ENCODE data around the gene ZNF107. TPM values are rescaled to one million over a fixed set of nuclear protein-coding genes. Genes with fewer than 3 reads are reported as not detected.
"Not testable (repeated sequence)": the region's sequence is repeated elsewhere in the genome, so short reads cannot be mapped to it uniquely, and the experiment has no call there.

Gene ZNF107
- total RNA-seq, 4 donors from 2014 or later, result 3.6 to 61.9 (median 7.8) TPM

DNA sequence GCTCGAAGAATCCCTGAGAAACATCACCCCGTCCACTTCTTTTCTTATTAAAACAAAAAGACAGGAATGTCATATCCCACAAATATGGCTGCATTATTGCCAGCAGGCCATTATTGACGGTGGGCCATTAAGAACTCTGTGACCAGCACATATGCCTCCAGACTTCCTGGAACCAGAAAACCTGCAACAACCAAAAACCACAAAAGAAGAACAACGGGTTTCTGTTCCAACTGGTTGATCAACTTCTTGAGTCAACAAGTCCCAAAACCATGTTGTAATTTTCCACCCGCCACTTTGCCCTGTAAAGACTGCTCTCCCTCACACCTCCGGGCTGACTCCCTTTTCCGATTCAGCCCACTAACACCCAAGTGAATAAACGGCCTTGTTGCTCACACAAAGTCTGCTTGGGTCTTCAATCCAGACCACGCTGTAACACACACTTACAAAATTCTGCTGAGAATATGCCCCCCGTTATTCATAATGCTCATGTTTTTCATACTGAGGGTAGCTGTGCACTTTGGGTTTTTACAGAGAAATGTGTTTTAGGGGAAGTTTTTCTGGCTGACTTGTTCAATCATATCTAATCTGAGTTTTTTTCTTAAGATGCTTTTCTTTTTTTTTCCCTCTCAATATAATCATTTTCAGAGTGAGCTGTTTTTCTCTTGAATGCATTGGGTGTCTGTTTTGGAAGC is 20.7 kb downstream of the ZNF107 start:
- TF ChIP-seq CTCF (IDR thresholded peaks at IDR 0.05) (no peak), POLR2A (IDR thresholded peaks at IDR 0.05) (no peak)
- Histone ChIP-seq H3K4me1 (no peaks in the 10 kb centered on the region), H3K9me3 (peaks cover 0 to 4% (median 0%) of the 10 kb centered on the region in 4 donors), H3K27me3 (no peaks in the 10 kb centered on the region), H3K4me3 (no peak overlapping the region), H3K27ac (peak overlapping the region in 2 of 4 donors; percentile 34 to 60), H3K36me3 (peaks cover 0 to 36% (median 0%) of the 10 kb centered on the region in 3 donors)
- DNase-seq, result peak in 2 of 3 donors; percentile 59 to 79

- Histone ChIP-seq H3K27me3 (no peaks in the 10 kb centered on the region), H3K36me3 (peaks cover 0 to 42% (median 0%) of the 10 kb centered on the region in 3 donors), H3K4me3 (no peak overlapping the region), H3K9me3 (peaks cover 0 to 4% (median 0%) of the 10 kb centered on the region in 4 donors), H3K4me1 (no peaks in the 10 kb centered on the region), H3K27ac (peak overlapping the region in 2 of 4 donors; percentile 34 to 60)
- no peak for DNase-seq
- TF ChIP-seq POLR2A (IDR thresholded peaks at IDR 0.05) (no peak), CTCF (IDR thresholded peaks at IDR 0.05) (no peak)
Observed at GRCh38 chr7:64687249-64687648, 21.3 kb downstream of the ZNF107 start.

GRCh38 chr7:64688988-64689387 is 23.1 kb downstream of the ZNF107 start:
- Histone ChIP-seq H3K36me3 (peaks cover 0 to 32% (median 0%) of the 10 kb centered on the region in 3 donors), H3K27me3 (no peaks in the 10 kb centered on the region), H3K4me1 (no peaks in the 10 kb centered on the region), H3K9me3 (peaks cover 0 to 3% (median 0%) of the 10 kb centered on the region in 4 donors), H3K4me3 (no peak overlapping the region), H3K27ac (peak overlapping the region in 1 of 4 donors; percentile 2)
- DNase-seq, result no peak
- no peak for TF ChIP-seq CTCF (IDR thresholded peaks at IDR 0.05)
- TF ChIP-seq POLR2A (IDR thresholded peaks at IDR 0.05), result no peak

DNA sequence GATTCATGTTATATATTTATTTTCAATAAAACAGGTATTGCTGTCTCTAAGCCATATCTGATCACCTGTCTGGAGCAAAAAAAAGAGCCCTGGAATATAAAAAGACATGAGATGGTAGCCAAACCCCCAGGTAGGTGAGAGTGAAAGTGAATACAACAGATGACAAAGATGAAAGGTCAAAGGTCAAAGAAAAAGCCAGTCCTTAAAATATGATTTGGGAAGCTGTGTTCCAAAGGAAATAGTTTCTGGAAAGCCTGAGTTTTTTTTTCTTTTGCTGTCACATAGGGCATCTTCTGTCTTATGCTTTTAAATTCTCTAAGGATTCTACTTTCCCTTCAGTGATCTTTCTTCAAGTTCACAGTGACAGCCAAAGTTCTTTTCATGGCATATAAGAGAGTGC is 25.9 kb downstream of the ZNF107 start:
- peaks cover 0 to 22% (median 0%) of the 10 kb centered on the region in 3 donors for H3K36me3 ChIP-seq
- H3K9me3 ChIP-seq, result peaks cover 0 to 5% (median 0%) of the 10 kb centered on the region in 4 donors
- TF ChIP-seq CTCF (IDR thresholded peaks at IDR 0.05) (no peak), POLR2A (IDR thresholded peaks at IDR 0.05) (no peak)
- no peak overlapping the region for H3K4me3 ChIP-seq
- no peaks in the 10 kb centered on the region for H3K4me1 ChIP-seq
- no peak overlapping the region for H3K27ac ChIP-seq
- no peak for DNase-seq
- no peaks in the 10 kb centered on the region for H3K27me3 ChIP-seq

GRCh38 chr7:64697863-64698262 is 31.9 kb downstream of the ZNF107 start:
- Histone ChIP-seq H3K9me3 (peaks cover 0 to 17% (median 5%) of the 10 kb centered on the region in 4 donors), H3K36me3 (peaks cover 0 to 26% (median 0%) of the 10 kb centered on the region in 3 donors)
- H3K27me3 ChIP-seq, DNase-seq, H3K4me1 ChIP-seq, H3K27ac ChIP-seq, H3K4me3 ChIP-seq: not testable (repeated sequence)

GRCh38 chr7:64706625-64707292 is 40.8 kb downstream of the ZNF107 start:
- no peak for DNase-seq
- peaks cover 0 to 8% (median 0%) of the 10 kb centered on the region in 3 donors for H3K36me3 ChIP-seq
- H3K27me3 ChIP-seq, result no peaks in the 10 kb centered on the region
- H3K4me3 ChIP-seq, result no peak overlapping the region
- no peak overlapping the region for H3K27ac ChIP-seq
- TF ChIP-seq POLR2A (IDR thresholded peaks at IDR 0.05), result no peak
- no peak for TF ChIP-seq CTCF (IDR thresholded peaks at IDR 0.05)
- H3K9me3 ChIP-seq, result peaks cover 0 to 78% (median 20%) of the 10 kb centered on the region in 4 donors
- H3K4me1 ChIP-seq, result no peaks in the 10 kb centered on the region

DNA sequence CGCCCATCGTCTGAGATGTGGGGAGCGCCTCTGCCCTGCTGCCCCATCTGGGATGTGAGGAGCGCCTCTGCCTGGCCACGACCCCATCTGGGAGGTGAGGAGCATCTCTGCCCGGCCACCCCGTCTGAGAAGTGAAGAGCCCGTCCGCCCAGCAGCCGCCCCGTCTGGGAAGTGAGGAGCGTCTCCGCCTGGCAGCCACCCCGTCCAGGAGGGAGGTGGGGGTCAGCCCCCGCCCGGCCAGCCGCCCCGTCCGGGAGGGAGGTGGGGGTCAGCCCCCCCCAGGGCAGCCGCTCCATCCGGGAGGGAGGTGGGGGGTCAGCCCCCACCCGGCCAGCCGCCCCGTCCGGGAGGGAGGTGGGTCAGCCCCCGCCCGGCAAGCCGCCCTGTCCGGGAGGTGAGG is 52.0 kb downstream of the ZNF107 start:
- not testable (repeated sequence) for DNase-seq, H3K27ac ChIP-seq, H3K27me3 ChIP-seq, H3K4me3 ChIP-seq, H3K4me1 ChIP-seq, H3K36me3 ChIP-seq
- peaks cover 0 to 30% (median 4%) of the 10 kb centered on the region in 4 donors for H3K9me3 ChIP-seq
